Activated T-helper 1 cell treated with anti-CD3 and anti-CD28 coated beads, Interleukin-12 subunit alpha, Interleukin-12 subunit beta, Interleukin-2, Interleukin-4 antibody, amounts not matched to agents 30 ng/mL and 10 ng/mL and 1 ng/mL, durations not matched to agents 14 hours and 24 hours and 36 hours (primary cell): Measurements from ENCODE around the gene LUZP2. TPM values are rescaled to one million over a fixed set of nuclear protein-coding genes. Genes with fewer than 3 reads are reported as not detected.

Experiments used
- DNase-seq: peaks from one replicate; pipeline ENCODE4 v3.0.0; 2021; ENCODE audit warnings: low spot score
- H3K27ac Mint-ChIP-seq: one replicate; pipeline ENCODE4 v1.8.0; 2021; ENCODE audit warnings: mild to moderate bottlenecking, mixed read lengths
- H3K27me3 Mint-ChIP-seq: one replicate; pipeline ENCODE4 v1.8.0; 2022; ENCODE audit warnings: mild to moderate bottlenecking, moderate library complexity, mixed read lengths; ENCODE audit not compliant: insufficient read depth
- H3K36me3 Mint-ChIP-seq: one replicate; pipeline ENCODE4 v1.8.0; 2021; ENCODE audit warnings: low read depth, mixed read lengths
- H3K4me1 Mint-ChIP-seq: one replicate; pipeline ENCODE4 v1.8.0; 2021; ENCODE audit warnings: low read depth, mixed read lengths
- H3K4me3 Mint-ChIP-seq: one replicate; pipeline ENCODE4 v1.8.0; 2021; ENCODE audit warnings: mild to moderate bottlenecking, moderate library complexity, mixed read lengths
- H3K9me3 Mint-ChIP-seq: one replicate; pipeline ENCODE4 v1.8.0; 2021; ENCODE audit warnings: mixed read lengths
- intact Hi-C: fragments of 100-400 bp; cut with micrococcal nuclease; formaldehyde crosslinking; loops from one replicate; pipeline ENCODE4 v1.15.1; 2024
- total RNA-seq: library from RNA; stranded (reverse); gene quantifications from 2 replicates; pipeline ENCODE4 v1.2.3, GENCODE V29; 2022

LUZP2 gene
- total RNA-seq, 1 donor from 2014 or later: not detected

GRCh38 chr11:24837112-24837511 is 340.3 kb downstream of the LUZP2 start:
- no peak overlapping the region for H3K27ac Mint-ChIP-seq
- no peaks in the 10 kb centered on the region for H3K27me3 Mint-ChIP-seq
- H3K9me3 Mint-ChIP-seq: no peaks in the 10 kb centered on the region
- no peaks in the 10 kb centered on the region for H3K36me3 Mint-ChIP-seq
- H3K4me3 Mint-ChIP-seq: no peak overlapping the region
- no peak for DNase-seq
- no peaks in the 10 kb centered on the region for H3K4me1 Mint-ChIP-seq
- intact Hi-C loops: no loop called here

DNA sequence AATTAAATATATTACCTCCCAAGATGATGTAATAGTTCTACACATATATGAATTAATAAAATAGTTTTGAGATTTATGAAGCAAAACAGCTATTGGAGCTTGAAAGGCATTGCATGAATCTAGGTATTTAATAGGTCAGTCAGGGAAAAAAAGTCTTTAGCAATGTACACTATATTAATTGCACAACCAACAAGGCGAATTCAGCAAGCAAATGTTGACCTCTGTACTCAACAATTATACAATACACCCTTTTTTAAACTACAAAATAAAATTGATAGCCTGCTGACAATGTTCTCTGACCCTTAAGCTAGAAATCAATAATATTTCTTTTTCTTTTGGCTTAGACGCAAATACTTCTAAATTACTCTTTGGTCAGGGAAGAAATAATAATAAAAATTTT is 345.5 kb downstream of the LUZP2 start:
- no peaks in the 10 kb centered on the region for H3K27me3 Mint-ChIP-seq
- no peak overlapping the region for H3K27ac Mint-ChIP-seq
- intact Hi-C loops: no loop called here
- no peaks in the 10 kb centered on the region for H3K9me3 Mint-ChIP-seq
- DNase-seq: no peak
- H3K36me3 Mint-ChIP-seq: no peaks in the 10 kb centered on the region
- H3K4me1 Mint-ChIP-seq: no peaks in the 10 kb centered on the region
- H3K4me3 Mint-ChIP-seq: no peak overlapping the region

- Mint-ChIP-seq H3K4me1 (no peaks in the 10 kb centered on the region), H3K27me3 (no peaks in the 10 kb centered on the region), H3K27ac (no peak overlapping the region), H3K4me3 (no peak overlapping the region), H3K36me3 (no peaks in the 10 kb centered on the region), H3K9me3 (no peaks in the 10 kb centered on the region)
- intact Hi-C loops: no loop called here
- no peak for DNase-seq
Measured at GRCh38 chr11:24844406-24844805, 347.6 kb downstream of the LUZP2 start.

GRCh38 chr11:24848857-24849256 is 352.0 kb downstream of the LUZP2 start:
- Mint-ChIP-seq H3K4me1 (no peaks in the 10 kb centered on the region), H3K27ac (no peak overlapping the region), H3K4me3 (no peak overlapping the region), H3K36me3 (no peaks in the 10 kb centered on the region), H3K27me3 (no peaks in the 10 kb centered on the region), H3K9me3 (peaks cover 4% of the 10 kb centered on the region)
- intact Hi-C loops: no loop called here
- no peak for DNase-seq

DNA sequence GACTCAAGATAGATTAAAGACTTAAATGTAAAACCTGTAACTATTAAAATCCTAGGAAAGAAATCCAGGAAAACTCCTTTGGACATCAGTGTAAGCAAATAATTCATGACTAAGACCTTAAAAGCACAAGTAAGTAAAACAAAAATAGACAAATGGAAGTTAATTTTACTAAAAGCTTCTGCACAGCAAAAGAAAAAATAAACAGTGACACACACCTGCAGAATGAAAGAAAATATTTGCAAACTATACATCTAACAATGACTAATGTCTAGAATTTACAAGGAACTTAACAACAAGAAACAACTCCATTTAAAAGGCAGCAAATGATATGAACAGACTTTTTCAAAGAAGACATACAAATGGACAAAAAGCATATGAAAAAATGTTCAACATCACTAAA is 359.1 kb downstream of the LUZP2 start:
- Mint-ChIP-seq H3K4me3 (no peak overlapping the region), H3K4me1 (no peaks in the 10 kb centered on the region), H3K36me3 (no peaks in the 10 kb centered on the region), H3K9me3 (peaks cover 16% of the 10 kb centered on the region), H3K27ac (no peak overlapping the region), H3K27me3 (no peaks in the 10 kb centered on the region)
- DNase-seq: no peak
- intact Hi-C loops: no loop called here

DNA sequence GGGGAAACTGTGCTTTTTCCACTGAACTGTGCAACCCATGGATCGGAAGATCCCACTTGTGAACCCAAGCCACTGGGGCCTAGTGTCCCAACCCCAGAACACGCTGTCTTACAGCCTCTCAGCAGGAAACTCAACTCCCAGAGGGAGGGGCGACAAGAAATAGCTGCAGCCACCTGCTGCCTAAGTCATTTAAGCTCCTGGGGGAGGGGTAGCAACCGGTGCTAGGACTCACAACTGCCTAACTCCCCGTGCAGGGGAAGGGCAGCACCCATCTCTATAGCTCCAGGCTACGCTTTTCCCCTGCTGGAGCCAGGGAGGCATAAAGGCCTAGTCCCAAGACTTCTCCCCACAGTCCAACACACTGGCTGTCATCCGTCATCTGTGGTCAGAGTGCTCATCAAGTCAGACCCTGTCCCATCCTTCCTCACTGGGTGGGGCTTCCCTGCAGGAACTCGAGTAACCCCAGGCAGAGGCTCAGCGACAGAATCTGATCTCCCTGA is 363.0 kb downstream of the LUZP2 start:
- H3K4me1 Mint-ChIP-seq: no peaks in the 10 kb centered on the region
- H3K4me3 Mint-ChIP-seq: no peak overlapping the region
- DNase-seq: no peak
- peaks cover 7% of the 10 kb centered on the region for H3K9me3 Mint-ChIP-seq
- no peaks in the 10 kb centered on the region for H3K27me3 Mint-ChIP-seq
- H3K36me3 Mint-ChIP-seq: no peaks in the 10 kb centered on the region
- intact Hi-C loops: no loop called here
- H3K27ac Mint-ChIP-seq: no peak overlapping the region

- no peak overlapping the region for H3K4me3 Mint-ChIP-seq
- H3K36me3 Mint-ChIP-seq: no peaks in the 10 kb centered on the region
- DNase-seq: no peak
- no peaks in the 10 kb centered on the region for H3K27me3 Mint-ChIP-seq
- H3K27ac Mint-ChIP-seq: no peak overlapping the region
- peaks cover 4% of the 10 kb centered on the region for H3K9me3 Mint-ChIP-seq
- intact Hi-C loops: no loop called here
- H3K4me1 Mint-ChIP-seq: no peaks in the 10 kb centered on the region
Measured at GRCh38 chr11:24861440-24861839, 364.6 kb downstream of the LUZP2 start.

DNA sequence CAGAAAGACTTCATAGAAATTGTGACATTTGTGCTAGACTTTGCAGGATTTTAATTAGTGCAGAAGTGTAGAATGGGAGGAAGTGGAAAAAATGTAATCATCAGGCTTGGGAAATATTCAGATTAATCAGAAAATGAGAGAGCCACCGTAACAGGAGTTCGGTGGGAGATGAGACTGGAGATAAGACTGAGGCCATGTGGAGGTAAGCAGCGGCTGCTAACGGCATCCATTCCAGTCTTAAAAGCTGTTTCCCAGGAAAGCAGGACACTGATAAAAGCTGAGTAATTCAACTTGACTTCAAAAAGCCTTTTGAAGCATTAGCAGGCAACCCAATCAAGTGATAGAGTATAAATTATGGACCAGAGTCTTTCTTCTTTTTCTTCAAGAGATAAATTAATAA is 369.9 kb downstream of the LUZP2 start:
- H3K27me3 Mint-ChIP-seq: no peaks in the 10 kb centered on the region
- no peaks in the 10 kb centered on the region for H3K4me1 Mint-ChIP-seq
- intact Hi-C loops: no loop called here
- H3K4me3 Mint-ChIP-seq: no peak overlapping the region
- H3K27ac Mint-ChIP-seq: no peak overlapping the region
- H3K36me3 Mint-ChIP-seq: no peaks in the 10 kb centered on the region
- no peak for DNase-seq
- peaks cover 9% of the 10 kb centered on the region for H3K9me3 Mint-ChIP-seq

- H3K27me3 Mint-ChIP-seq: no peaks in the 10 kb centered on the region
- intact Hi-C loops: no loop called here
- no peak overlapping the region for H3K4me3 Mint-ChIP-seq
- peaks cover 15% of the 10 kb centered on the region for H3K9me3 Mint-ChIP-seq
- no peak overlapping the region for H3K27ac Mint-ChIP-seq
- no peaks in the 10 kb centered on the region for H3K36me3 Mint-ChIP-seq
- DNase-seq: no peak
- no peaks in the 10 kb centered on the region for H3K4me1 Mint-ChIP-seq
Measured at GRCh38 chr11:24870048-24870447, 373.2 kb downstream of the LUZP2 start.

- H3K36me3 Mint-ChIP-seq: no peaks in the 10 kb centered on the region
- intact Hi-C loops: no loop called here
- H3K9me3 Mint-ChIP-seq: peaks cover 15% of the 10 kb centered on the region
- no peak for DNase-seq
- H3K27me3 Mint-ChIP-seq: no peaks in the 10 kb centered on the region
- H3K4me3 Mint-ChIP-seq: no peak overlapping the region
- H3K27ac Mint-ChIP-seq: no peak overlapping the region
- H3K4me1 Mint-ChIP-seq: no peaks in the 10 kb centered on the region
Measured at GRCh38 chr11:24872186-24872585, 375.3 kb downstream of the LUZP2 start.

DNA sequence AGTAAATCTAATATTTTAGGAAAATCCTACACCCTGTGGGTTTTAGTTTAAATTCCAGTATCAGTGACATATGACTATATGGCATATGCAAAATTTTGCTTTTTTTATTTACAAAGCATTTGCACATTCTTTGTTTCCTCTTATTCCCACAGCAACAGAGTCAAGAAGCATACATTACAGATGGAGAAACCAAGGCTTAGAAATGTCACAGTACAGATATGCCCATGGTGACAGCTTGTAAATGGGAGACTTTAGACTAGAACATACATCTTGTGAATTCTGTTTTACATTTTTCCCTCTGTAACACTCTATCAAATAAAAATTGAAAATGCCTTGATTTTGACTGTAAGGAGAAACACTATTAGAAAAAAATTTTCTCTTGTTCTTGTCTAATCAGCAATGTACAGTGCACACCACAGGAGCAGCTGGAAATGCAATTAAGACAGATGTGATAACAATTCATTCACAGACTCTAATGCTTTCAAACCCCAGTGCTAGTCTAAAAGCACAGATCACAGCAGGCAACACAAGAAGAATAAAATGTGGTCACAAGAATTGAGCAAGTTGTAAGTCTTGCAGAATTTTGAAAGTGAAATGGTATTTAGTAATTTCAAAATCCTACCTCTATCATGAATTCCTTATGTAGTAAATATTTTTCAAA is 375.9 kb downstream of the LUZP2 start:
- Mint-ChIP-seq H3K9me3 (peaks cover 17% of the 10 kb centered on the region), H3K27ac (no peak overlapping the region), H3K4me3 (no peak overlapping the region), H3K4me1 (no peaks in the 10 kb centered on the region), H3K27me3 (no peaks in the 10 kb centered on the region), H3K36me3 (no peaks in the 10 kb centered on the region)
- intact Hi-C loops: no loop called here
- no peak for DNase-seq

DNA sequence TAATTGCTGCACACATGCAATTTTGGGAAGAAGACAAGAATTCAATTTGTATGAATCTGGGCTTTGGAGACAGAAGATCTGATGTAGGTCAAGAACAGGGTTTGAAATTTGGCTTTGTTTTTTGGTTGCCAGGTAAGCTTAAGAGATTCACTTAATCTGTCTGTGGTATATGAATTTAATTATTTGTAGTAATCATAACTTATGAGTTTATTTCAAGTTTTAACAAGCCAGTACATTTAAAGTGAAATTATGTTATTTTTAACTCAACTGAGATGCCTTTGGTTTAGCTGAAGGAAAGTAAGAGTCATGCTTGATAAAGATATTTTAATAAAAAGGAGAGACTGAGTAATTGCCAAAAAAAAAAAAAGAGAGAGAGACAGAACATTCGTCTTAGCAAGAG is 384.1 kb downstream of the LUZP2 start:
- DNase-seq: no peak
- Mint-ChIP-seq H3K9me3 (peaks cover 18% of the 10 kb centered on the region), H3K36me3 (no peaks in the 10 kb centered on the region), H3K4me3 (no peak overlapping the region), H3K27me3 (no peaks in the 10 kb centered on the region), H3K27ac (no peak overlapping the region), H3K4me1 (no peaks in the 10 kb centered on the region)
- intact Hi-C loops: no loop called here

GRCh38 chr11:24885580-24886173 is 388.8 kb downstream of the LUZP2 start:
- DNase-seq: no peak
- H3K4me3 Mint-ChIP-seq: no peak overlapping the region
- intact Hi-C loops: no loop called here
- H3K36me3 Mint-ChIP-seq: no peaks in the 10 kb centered on the region
- no peaks in the 10 kb centered on the region for H3K27me3 Mint-ChIP-seq
- H3K4me1 Mint-ChIP-seq: no peaks in the 10 kb centered on the region
- peaks cover 5% of the 10 kb centered on the region for H3K9me3 Mint-ChIP-seq
- no peak overlapping the region for H3K27ac Mint-ChIP-seq
